NCI-H345 treated with DMSO at 0.1 percent for 48 hours (cell line): Measurements from ENCODE around the gene MC1R.
"Not testable (repeated sequence)": the region's sequence is repeated elsewhere in the genome, so short reads cannot be mapped to it uniquely, and the experiment has no call there.

ENCODE experiments used
- DNase-seq: peaks from one replicate; lab custom pipeline; 2025; ENCODE audit not compliant: unreplicated experiment; lab: John Stamatoyannopoulos, UW

MC1R gene

DNA sequence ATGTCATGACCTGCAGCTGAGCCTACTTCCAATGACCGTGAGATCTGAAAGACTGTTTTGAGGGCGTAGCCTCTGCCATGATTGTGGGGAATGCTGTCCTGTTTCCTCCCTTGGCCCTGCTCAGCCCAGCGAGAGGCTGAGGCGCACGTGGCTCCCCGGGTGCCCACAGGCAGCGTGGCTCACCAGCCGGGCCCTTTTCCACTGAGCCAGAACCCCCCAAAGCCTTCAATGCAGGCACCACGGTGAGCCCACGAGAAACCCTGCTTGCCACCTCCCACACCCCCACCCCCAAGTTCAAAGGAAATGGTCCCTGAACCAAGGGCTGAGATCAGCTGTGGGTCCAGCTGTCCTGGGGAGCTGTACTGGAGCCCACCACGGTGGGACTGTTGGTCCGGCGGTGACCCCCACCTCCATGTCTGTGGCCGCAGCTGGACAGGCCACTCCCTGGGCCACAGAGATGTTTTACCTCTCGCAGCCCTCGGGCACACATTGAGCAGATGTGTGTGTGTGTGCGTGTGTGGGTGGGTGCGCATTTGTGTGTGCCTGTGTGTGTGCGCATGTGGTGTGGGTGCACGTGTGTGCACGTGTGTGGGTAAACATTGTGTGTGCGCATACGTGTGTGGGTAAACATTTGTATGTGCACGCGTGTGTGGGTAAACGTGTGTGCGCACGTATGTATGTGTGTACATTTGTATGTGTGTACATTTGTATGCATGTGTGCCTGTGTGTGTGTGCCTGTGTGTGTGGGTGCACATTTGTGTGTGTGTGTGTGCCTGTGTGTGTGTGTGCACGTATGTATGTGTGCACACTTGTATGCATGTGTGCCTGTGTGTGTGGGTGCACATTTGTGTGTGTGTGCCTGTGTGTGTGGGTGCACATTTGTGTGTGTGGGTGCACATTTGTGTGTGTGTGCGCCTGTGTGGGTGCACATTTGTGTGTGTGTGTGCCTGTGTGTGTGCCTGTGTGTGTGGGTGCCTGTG is 5.0 kb upstream of the MC1R start:
- DNase-seq, result no peak

DNA sequence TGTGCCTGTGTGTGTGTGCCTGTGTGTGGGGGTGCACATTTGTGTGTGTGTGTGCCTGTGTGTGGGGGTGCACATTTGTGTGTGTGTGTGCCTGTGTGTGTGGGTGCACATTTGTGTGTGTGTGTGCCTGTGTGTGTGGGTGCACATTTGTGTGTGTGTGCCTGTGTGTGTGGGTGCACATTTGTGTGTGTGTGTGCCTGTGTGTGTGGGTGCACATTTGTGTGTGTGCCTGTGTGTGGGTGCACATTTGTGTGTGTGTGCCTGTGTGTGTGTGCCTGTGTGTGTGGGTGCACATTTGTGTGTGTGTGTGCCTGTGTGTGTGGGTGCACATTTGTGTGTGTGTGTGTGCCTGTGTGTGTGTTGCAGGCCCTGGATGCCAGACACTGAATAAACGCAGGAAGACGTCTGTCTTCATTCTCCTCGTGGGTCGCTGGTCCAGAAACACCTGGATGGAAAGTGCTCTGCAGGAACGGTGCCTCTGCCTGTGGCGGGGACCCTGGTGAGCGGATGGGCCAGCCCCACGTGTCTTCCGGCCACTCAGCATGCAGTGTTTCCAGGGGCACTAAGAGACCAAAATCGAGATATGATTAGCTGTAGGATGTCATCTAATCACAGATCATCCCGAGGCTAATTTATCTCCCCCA is 3.9 kb upstream of the MC1R start:
- DNase-seq, result not testable (repeated sequence)

DNA sequence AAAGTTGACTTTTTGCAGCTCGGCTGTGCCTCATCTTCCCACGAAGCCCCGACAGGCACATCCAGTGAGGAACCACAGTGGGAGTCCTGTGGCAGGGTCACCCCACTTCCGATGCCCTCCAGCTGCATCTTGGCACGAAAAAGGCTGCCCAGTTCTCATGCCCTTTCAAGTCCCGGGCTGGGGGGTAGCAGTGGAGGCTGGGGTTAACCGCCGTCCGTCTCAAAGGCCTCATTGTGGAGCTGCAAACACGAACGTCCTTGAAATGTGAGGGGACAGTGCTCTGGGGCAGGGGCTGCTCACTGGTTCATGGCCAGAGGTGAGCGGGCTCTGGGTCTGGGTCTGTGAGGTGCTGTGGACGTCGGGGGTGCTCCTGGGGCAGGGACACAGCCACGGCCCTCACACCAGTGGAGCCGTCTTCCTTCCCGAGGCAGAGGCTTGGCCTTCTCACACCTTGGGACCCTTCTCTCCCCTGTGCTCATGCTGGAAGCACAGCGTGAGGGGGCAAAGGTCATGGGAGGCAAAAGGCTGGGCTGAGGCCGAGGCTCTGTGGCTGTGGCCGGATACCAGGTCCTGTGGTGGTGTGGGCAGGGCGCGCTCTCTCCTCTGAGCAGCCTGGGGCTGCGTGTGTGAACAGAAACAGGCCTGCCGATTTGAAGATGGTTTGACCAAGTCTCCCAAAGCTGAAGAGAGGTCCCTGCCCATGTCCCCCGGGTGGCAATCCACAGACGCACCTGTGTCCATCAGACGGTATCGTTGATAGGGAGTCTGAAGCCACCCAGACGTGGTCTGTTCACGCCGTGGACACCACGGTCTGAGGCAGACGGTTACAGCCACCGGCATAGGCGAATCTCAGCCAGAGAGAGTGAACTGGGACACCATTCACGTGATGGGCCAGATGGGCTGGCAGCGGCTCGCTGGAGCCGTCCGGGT is 3.1 kb upstream of the MC1R start:
- no peak for DNase-seq

DNA sequence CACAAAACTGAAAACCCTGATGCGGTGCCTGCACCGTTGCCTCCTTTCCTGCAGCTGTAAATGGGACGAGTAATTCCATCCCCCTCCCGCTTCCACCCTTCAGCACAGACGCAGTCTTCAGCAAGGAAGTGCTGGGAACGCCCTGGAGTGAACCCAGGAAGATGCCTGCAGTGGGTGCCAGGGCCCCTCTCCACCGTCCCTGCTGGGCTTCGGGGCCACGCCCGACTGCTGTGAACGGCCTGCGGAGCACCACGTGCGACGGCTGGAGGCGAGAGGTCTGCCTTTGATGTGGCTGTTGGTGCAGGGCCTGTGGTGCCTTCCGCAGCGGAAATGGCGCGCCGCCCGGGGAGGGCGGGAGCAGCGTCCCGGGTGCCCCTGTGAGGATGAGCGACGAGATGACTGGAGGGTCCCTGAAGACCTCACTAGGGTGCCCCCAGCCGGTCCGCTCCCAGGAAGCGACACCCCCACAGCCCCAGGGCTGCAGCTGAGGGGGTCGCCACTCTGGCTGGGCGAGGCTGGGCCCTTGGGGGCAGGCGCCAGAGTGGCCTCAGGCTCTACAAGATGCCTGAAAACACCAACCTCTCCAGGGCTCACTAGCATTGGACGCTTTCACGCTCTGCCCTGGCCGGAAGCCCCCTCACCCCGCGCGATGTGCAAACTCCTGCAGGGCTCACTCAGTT is 749 bp upstream of the MC1R start:
- no peak for DNase-seq

DNA sequence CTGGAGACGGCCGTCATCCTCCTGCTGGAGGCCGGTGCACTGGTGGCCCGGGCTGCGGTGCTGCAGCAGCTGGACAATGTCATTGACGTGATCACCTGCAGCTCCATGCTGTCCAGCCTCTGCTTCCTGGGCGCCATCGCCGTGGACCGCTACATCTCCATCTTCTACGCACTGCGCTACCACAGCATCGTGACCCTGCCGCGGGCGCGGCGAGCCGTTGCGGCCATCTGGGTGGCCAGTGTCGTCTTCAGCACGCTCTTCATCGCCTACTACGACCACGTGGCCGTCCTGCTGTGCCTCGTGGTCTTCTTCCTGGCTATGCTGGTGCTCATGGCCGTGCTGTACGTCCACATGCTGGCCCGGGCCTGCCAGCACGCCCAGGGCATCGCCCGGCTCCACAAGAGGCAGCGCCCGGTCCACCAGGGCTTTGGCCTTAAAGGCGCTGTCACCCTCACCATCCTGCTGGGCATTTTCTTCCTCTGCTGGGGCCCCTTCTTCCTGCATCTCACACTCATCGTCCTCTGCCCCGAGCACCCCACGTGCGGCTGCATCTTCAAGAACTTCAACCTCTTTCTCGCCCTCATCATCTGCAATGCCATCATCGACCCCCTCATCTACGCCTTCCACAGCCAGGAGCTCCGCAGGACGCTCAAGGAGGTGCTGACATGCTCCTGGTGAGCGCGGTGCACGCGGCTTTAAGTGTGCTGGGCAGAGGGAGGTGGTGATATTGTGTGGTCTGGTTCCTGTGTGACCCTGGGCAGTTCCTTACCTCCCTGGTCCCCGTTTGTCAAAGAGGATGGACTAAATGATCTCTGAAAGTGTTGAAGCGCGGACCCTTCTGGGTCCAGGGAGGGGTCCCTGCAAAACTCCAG is 1.1 kb downstream of the MC1R start:
- no peak for DNase-seq

DNA sequence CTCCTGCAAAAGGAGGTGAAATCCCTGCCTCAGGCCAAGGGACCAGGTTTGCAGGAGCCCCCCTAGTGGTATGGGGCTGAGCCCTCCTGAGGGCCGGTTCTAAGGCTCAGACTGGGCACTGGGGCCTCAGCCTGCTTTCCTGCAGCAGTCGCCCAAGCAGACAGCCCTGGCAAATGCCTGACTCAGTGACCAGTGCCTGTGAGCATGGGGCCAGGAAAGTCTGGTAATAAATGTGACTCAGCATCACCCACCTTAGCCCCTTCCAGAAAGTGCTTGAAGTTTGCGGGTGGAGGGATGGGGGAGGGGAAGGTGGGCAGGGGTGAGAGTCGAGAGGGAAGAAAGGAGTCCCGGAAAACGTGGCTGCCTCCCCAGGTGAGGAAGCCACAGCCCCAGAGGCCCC is 2.1 kb downstream of the MC1R start:
- DNase-seq, result no peak

DNA sequence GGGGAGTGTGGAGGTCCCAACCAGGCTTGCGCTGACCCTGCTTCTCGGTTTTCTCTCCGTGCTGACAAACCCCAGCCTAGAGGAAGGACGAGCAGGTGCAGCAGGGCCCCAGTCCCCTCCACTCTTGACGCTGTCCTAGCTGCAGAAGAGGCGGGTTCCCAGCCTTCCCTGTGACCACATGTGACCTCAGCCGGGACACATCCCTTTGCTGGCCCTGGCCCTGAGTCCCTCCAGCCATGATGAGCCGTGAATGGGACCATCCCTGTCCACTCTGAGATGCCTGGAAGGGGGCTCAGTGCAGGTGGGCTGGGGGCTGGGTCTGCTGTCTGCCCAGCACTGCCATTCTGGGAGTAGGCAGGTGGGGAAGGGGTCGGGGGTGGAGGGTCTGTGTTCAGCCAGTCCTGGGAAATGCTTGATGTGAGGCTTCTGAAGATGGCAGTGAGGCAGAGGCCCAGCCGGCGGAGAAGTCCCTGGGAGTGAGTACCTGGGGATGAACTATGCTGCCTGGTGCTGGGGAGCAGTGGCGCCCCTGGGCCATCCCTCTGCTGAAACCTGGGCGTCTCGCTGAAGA is 2.6 kb downstream of the MC1R start:
- no peak for DNase-seq

DNA sequence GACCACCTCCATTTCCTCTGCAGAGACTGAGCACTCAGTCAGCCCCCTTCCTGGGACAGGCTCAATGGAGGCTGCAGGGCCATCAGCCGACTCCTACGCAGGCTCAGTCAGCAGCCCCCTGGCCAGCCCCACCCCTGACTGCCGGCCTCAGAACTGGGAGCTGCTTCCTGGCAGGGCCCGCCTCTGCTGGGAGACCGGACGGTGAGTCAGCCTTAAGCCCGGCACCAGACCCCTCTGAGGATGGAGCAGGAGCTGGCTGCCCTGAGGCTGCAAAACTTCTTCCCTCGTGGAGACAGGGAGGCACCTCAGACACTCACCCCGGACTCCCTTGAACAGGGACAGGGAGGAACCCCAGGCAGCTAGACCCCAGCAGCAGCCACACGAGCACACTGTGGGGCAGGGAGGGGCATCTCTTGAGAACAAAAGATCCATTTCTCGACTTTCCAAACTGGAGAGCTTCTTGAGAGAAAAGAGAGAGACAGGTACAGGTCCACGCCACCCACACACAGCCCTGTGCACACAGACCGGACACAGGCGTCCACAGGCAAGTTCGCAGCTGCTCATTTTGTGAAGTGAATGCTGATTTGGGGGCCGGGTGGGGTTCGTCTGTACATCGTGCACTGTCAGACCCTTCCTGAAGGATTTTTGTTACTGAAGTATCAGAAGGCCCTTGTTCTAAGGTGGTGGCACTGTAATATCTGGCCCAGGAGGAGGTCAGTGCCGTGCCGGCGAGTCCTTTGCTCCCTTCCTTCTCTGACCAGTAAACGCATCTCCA is 3.2 kb downstream of the MC1R start:
- no peak for DNase-seq

DNA sequence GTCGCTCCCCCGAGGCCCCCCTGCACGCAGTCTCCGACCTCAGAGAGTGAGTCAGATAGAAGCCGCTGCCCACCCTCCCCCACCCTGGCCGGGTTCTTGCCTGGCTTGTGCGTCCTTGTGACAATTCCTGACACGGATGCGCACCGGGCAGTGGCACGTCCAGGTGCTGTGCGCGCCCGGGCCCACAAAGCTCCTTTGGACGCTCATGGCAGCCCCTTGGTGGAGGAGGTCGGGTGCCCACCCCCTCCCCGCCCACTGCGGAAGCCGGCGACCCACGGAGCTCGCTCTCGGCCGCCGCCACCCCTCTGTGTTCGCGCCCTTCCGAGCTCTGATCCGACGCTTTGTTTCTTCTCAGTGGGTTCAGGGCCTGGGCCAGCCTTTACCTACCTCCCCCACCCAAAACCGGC is 3.8 kb downstream of the MC1R start:
- DNase-seq, result no peak

DNA sequence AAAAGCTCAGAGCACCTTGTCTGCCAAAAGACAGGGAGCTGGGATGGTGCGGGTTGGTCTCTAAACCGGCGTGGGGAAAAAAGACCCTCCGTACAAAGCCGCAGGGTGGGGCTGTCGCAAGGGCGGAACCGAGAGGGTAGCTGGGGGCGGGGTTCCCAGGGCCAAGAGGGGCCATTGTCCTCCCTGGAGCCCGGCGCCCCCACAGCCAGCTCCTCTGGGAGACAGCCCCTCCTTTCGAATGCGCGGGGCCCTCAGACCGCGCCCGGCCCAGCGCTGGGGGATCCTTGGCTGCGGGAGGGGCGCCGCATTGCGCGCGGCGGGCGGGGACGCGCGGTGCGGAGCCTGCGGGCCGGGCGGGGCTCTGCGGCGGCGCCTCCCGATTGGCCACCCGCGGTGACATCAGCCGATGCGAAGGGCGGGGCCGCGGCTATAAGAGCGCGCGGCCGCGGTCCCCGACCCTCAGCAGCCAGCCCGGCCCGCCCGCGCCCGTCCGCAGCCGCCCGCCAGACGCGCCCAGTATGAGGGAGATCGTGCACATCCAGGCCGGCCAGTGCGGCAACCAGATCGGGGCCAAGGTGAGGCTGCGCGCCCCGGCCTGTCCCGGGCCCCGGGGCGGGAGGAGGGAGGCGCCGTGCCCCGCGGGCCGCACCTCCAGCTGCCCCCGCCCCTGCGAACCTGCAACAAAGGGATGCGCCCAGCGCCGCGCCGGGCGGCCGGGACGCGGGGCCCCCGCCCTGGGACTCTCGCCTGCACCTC is 4.4 kb downstream of the MC1R start, which contains the start of gene TUBB3:
TSS of gene TUBB3 (plus strand) at position 459 of the 756 bp plus-strand sequence. CDS start at position 519, 60 bp downstream.
- DNase-seq, result peak; percentile 48

DNA sequence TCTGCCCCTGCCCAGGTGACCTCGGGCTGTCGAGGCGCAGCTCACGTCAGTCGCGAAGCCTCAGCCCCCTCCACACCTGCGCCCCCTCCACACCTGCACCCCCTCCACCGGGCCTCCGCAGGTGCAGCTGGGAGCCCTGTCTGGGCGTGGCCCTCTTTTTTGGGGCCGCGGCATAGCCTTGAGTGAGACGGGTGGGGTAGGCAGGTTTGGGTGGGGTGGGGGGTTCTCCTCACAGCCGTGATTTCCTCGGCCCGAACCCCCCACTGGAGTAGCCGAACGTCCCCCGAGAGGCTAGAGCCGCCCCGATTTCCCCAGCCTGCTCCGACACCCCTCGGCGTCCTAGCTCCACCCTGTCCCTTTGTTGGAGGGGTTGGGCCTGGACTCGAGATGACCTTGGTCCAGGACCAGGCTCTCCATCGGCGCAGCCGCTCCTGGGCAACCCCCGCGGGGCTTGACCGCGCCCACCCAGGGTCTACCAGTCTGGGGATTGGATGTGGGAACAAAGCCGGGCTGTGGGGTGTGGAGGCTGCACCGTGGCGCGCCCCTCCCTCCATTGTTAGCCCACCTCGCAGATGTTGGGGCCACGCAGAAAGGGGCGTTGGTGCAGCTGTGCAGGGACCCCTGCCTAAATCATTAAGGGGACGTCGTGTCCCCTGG is 5.1 kb downstream of the MC1R start:
- DNase-seq, result no peak

DNA sequence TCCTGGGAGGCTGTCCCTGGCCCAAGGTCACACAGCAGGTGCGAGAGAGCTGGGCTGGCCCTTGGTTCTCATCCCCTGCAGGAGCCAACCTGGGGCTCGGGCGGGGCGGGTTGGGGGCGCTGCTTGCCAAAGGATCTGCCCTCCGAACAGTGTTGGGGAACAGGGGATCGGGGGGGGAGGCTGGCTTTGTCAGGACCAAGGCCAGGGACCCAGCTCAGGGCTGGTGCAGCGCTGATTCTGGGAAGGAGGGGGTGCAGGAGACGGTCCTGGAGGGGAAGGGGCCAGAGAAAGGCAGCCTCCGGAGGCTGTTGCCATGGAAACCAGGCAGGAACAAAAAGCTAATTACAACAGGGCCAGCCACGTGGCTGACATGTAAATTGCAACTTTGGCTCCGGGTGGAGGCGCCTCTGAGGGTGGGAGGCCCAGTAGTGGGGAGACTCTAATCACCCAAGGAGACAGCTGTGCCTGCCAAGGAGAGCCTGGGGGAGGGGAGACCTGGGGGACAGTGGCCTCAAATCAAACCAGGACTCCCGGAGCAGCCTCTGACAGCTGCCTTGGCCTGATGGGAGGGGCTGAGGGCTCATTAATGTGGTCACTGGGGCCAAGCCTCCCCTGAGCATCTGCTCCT is 5.7 kb downstream of the MC1R start:
- no peak for DNase-seq

DNA sequence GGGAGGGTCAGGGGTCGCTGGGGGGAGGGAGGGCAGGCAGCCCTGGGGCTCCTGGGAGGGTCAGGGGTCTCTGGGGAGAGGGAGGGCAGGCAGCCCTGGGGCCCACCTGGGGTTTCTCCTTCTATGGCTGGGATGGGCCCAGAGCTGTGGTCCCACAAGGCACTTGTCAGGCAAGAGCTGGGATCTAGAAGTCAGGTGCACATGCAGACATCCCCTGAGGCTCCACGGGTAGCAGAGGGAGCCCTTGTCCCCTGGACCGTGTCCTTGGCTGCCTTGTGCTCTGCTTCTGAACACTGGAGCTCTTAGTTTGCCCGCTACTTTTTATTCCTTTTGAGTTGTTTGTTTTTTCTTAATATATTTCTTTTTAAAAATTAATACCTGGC is 6.3 kb downstream of the MC1R start:
- DNase-seq, result no peak

DNA sequence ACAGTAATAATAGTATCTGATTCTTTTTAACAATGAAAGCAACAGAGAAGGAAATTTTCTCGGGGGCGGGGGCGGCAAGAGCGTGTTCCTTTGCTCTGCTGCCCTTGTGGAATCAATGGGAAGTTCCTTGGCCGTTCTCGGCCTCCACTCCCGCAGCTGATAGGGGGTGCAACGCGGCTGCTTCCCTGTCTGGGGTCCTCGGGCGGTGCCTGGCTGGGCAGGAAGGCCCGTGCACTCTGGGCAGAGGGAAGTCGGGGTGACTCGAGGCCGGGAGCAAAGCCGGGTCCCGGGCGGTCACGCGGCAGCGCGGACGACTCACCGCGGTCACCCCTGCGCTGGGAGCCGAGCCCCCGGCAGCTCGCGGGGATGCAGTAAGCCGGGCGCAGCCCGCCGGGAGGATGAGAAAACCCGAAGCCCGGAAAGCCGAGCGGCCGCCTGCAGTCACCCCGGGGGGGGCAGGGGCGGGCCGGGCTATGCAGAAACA is 7.0 kb downstream of the MC1R start:
- no peak for DNase-seq

DNA sequence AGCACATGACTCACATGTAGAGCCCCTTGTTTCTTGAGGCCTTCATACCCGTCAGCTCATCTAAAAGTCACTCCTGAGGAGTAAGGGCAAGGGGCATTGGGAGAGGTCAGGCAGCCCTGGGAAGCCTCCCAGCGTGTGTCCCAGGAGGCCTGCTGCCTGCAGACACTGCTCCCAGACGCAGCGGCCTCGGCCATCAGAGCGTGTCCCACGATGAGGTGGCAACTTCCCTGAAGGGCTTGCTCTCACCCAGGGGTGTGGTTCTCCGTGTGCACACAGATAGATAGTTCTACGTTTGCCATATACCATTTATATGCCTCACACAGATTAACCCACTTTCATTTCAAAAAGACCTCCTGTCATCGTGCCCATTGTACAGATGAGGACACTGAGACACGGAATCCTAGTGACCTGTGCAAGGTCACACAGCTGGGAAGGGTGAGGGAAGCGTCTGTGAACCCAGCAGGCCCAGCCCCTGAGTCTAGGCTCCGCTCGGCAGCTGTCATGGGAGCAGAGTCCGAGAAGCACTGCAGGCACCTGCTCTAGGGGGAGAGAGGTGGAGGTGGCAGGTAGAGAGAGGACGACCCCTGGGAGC is 12.7 kb downstream of the MC1R start:
- no peak for DNase-seq

DNA sequence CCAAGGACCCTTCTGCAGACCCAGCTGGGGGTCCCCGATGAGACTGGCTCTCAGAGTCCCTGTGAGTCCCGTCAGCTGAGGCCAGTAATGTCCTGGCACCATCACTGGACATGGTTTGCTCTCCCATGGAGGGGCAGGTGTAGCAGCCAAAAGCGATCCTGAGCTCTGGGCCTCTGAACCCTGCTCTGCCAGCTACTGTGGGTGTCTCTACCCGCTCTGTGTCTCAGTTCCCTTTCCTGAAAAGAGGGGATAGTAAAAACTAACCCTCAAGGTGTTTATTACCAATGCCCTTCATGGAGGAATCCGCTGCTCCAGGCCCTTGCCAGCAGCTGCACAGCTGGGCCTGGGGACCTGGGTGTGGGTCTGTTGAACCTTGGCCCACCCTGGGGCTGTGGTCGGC is 13.3 kb downstream of the MC1R start:
- DNase-seq, result no peak
